Upper lobe of right lung (tissue), 1 donor: ENCODE data around the gene GPC3. TPM values are rescaled to one million over a fixed set of nuclear protein-coding genes. Genes with fewer than 3 reads are reported as not detected.

Experiments used
- ATAC-seq: fragments of 200-7000 bp; cut with Tn5 transposase; one replicate; pipeline ENCODE4 v1.9.1; 2020; ENCODE audit warnings: mild to moderate bottlenecking, moderate library complexity
- DNase-seq: peaks from one replicate; pipeline ENCODE4 v3.0.0-alpha.2; 2020
- H3K27ac ChIP-seq: fragments of 200-600 bp; one replicate; pipeline ENCODE4 v1.8.0; 2022
- H3K27me3 ChIP-seq: fragments of 200-600 bp; one replicate; pipeline ENCODE4 v1.8.0; 2022; ENCODE audit warnings: mild to moderate bottlenecking
- H3K36me3 ChIP-seq: fragments of 200-600 bp; one replicate; pipeline ENCODE4 v1.8.0; 2022
- H3K4me1 ChIP-seq: fragments of 200-600 bp; one replicate; pipeline ENCODE4 v1.8.0; 2022
- H3K4me3 ChIP-seq: fragments of 200-600 bp; one replicate; pipeline ENCODE4 v1.8.0; 2022; ENCODE audit warnings: mild to moderate bottlenecking
- H3K9me3 ChIP-seq: fragments of 200-600 bp; one replicate; pipeline ENCODE4 v1.8.0; 2022
- intact Hi-C: fragments of 100-400 bp; cut with DNase I; formaldehyde crosslinking; loops from one replicate; pipeline ENCODE4 v1.11.0; 2022
- total RNA-seq: library from RNA; stranded (reverse); fragmentation: NEBNext Ultra II Directional; extraction: Animal tissue kit (Norgen Biotek cat#: 25700); gene quantifications from one replicate; pipeline ENCODE4 v1.2.1, GENCODE V29; 2021
- TF ChIP-seq, protein P1 (sequence below): fragments of 200-600 bp; IDR thresholded peaks from one replicate; pipeline ENCODE4 v1.8.0; 2022; ENCODE audit warnings: antibody characterized with exemption
- donor health status: DM: no; HTN: yes; CAD: no; lungs with severe emphysema.

The GPC3 gene
- total RNA-seq, 1 donor from 2014 or later: 67.7 TPM

- DNase-seq: no peak
These were observed 119.5 kb downstream of the GPC3 start for GRCh38 chrX:133865761-133866471.

GRCh38 chrX:133864236-133864635 is 121.2 kb downstream of the GPC3 start:
- H3K27ac ChIP-seq: no peak overlapping the region
- no peak for ATAC-seq
- H3K9me3 ChIP-seq: no peaks in the 10 kb centered on the region
- no peaks in the 10 kb centered on the region for H3K27me3 ChIP-seq
- H3K4me3 ChIP-seq: no peak overlapping the region
- intact Hi-C loops: no loop called here
- H3K36me3 ChIP-seq: no peaks in the 10 kb centered on the region
- no peaks in the 10 kb centered on the region for H3K4me1 ChIP-seq
- TF ChIP-seq, protein P1, sequence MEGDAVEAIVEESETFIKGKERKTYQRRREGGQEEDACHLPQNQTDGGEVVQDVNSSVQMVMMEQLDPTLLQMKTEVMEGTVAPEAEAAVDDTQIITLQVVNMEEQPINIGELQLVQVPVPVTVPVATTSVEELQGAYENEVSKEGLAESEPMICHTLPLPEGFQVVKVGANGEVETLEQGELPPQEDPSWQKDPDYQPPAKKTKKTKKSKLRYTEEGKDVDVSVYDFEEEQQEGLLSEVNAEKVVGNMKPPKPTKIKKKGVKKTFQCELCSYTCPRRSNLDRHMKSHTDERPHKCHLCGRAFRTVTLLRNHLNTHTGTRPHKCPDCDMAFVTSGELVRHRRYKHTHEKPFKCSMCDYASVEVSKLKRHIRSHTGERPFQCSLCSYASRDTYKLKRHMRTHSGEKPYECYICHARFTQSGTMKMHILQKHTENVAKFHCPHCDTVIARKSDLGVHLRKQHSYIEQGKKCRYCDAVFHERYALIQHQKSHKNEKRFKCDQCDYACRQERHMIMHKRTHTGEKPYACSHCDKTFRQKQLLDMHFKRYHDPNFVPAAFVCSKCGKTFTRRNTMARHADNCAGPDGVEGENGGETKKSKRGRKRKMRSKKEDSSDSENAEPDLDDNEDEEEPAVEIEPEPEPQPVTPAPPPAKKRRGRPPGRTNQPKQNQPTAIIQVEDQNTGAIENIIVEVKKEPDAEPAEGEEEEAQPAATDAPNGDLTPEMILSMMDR: no peak
- no peak for DNase-seq

More at GRCh38 chrX:133865761-133866471, 119.5 kb downstream of the GPC3 start:
- H3K27ac ChIP-seq: no peak overlapping the region
- H3K27me3 ChIP-seq: no peaks in the 10 kb centered on the region
- H3K4me3 ChIP-seq: no peak overlapping the region
- intact Hi-C loops: no loop called here
- H3K36me3 ChIP-seq: no peaks in the 10 kb centered on the region
- H3K9me3 ChIP-seq: no peaks in the 10 kb centered on the region
- TF ChIP-seq, protein P1: no peak
- no peaks in the 10 kb centered on the region for H3K4me1 ChIP-seq
- ATAC-seq: no peak

DNA sequence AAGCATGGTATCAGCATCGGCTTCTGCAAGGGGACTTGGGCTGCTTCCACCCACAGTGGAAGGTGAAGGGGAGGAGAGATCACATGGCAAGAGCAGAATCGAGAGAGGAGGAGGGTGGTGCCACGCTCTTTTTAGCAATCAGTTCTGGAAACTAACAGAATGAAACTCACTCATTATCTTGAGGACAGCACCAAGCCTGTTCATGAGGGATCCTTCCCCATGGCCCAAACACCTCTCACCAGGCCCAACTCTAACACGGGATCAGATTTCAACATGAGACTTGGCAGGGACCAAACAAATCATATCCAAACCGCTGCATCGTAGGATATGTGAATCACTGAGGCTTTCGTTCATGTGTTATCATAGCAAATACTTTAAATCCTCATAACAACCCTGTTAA is 125.5 kb downstream of the GPC3 start:
- no peaks in the 10 kb centered on the region for H3K27me3 ChIP-seq
- no peaks in the 10 kb centered on the region for H3K36me3 ChIP-seq
- H3K27ac ChIP-seq: no peak overlapping the region
- intact Hi-C loops: no loop called here
- no peaks in the 10 kb centered on the region for H3K9me3 ChIP-seq
- H3K4me1 ChIP-seq: no peaks in the 10 kb centered on the region
- H3K4me3 ChIP-seq: no peak overlapping the region
- DNase-seq: no peak
- no peak for ATAC-seq
- TF ChIP-seq, protein P1: no peak

GRCh38 chrX:133859336-133859735 is 126.1 kb downstream of the GPC3 start:
- no peak for DNase-seq
- no peaks in the 10 kb centered on the region for H3K9me3 ChIP-seq
- no peak for ATAC-seq
- H3K4me1 ChIP-seq: no peaks in the 10 kb centered on the region
- no peak overlapping the region for H3K4me3 ChIP-seq
- no peak overlapping the region for H3K27ac ChIP-seq
- H3K36me3 ChIP-seq: no peaks in the 10 kb centered on the region
- TF ChIP-seq, protein P1: no peak
- intact Hi-C loops: no loop called here
- H3K27me3 ChIP-seq: no peaks in the 10 kb centered on the region

DNA sequence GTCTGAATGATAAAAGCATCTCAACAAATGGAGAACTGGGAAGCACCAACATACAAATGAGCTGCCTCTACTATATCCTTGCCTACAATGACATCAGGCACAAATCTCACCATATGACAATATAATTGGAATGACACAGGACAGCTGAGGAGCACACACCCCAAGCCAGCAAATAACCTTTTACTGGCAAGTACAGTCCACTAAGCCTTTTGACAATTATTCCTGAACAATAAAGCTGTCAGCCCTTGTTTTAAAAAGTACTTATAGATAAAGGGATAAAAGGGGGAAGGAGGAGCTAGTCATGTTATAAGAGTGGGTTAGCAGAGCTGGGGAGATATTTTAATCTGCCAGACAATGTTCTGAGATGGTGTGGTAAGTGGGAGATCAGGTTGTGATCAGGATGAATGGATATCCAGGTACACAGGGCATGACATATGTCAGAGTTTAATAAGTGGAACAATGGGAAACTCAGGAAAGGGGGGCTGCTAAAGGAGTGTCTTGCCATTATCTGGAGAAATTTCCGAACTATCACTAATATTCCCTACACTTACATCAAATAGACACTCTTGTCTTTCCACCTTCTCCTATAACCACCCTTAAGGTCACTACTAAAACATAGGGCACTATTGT is 127.6 kb downstream of the GPC3 start:
- no peak overlapping the region for H3K4me3 ChIP-seq
- TF ChIP-seq, protein P1: no peak
- no peak for ATAC-seq
- H3K4me1 ChIP-seq: no peaks in the 10 kb centered on the region
- H3K36me3 ChIP-seq: no peaks in the 10 kb centered on the region
- intact Hi-C loops: no loop called here
- DNase-seq: no peak
- H3K27me3 ChIP-seq: no peaks in the 10 kb centered on the region
- H3K9me3 ChIP-seq: no peaks in the 10 kb centered on the region
- no peak overlapping the region for H3K27ac ChIP-seq
